ENCODE results near the gene ZYG11A.

DNA sequence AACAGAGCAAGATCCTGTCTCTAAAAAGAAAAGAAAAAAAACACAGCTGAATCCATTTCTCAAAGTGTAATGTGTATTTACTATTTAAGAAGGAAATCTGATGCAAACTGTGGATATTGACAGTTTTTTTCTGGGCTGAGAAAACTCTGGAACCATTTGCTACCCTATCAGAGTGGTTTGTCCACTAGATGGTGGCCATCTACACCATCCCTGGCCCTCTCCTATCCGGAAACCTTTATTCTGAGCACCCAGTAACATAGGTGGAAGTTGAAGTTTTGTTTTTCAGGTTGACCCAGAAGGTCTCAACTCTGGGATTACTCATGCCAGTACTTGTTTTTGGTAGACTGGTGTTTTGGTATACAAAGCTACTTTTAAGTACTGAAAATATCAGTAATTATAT lies 58.8 kb downstream of the ZYG11A start:
- TF ChIP-seq, protein P1, sequence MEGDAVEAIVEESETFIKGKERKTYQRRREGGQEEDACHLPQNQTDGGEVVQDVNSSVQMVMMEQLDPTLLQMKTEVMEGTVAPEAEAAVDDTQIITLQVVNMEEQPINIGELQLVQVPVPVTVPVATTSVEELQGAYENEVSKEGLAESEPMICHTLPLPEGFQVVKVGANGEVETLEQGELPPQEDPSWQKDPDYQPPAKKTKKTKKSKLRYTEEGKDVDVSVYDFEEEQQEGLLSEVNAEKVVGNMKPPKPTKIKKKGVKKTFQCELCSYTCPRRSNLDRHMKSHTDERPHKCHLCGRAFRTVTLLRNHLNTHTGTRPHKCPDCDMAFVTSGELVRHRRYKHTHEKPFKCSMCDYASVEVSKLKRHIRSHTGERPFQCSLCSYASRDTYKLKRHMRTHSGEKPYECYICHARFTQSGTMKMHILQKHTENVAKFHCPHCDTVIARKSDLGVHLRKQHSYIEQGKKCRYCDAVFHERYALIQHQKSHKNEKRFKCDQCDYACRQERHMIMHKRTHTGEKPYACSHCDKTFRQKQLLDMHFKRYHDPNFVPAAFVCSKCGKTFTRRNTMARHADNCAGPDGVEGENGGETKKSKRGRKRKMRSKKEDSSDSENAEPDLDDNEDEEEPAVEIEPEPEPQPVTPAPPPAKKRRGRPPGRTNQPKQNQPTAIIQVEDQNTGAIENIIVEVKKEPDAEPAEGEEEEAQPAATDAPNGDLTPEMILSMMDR (IDR thresholded peaks at IDR 0.05; ENCODE audit: low read length), result no peak
- TF ChIP-seq EZH2 (IDR thresholded peaks at IDR 0.05; ENCODE audit: borderline replicate concordance, low read length), result no peak
